Measurements from ENCODE around the gene MECP2.

DNA sequence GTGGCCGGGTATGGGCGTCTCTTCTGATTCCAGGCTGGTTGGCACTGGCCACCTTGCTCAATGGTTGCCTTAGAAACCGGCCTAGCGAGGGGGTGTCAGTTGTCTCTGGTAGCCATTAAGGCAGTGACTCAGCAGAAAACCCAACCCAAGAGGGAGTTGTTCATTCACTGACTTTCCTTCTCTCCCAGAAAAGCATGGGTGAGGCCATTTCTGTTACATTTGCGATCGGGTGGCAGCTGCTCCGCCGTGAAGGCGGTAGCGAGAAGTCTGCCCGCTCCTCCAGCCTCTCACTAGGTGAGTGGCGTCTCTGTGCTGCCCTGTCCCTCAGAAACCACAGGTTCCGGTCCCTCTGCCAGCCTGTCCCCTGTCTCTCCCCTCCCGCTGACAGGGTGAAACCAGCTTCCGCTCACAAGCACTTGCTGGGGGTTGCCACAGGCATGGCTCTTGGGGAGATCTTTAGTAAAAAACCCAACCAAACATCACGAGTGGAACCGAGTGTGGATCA lies 95.2 kb downstream of the MECP2 start:
- TF ChIP-seq, protein P1, sequence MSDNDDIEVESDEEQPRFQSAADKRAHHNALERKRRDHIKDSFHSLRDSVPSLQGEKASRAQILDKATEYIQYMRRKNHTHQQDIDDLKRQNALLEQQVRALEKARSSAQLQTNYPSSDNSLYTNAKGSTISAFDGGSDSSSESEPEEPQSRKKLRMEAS (IDR thresholded peaks at IDR 0.05) = no peak
- TF ChIP-seq, protein P2, sequence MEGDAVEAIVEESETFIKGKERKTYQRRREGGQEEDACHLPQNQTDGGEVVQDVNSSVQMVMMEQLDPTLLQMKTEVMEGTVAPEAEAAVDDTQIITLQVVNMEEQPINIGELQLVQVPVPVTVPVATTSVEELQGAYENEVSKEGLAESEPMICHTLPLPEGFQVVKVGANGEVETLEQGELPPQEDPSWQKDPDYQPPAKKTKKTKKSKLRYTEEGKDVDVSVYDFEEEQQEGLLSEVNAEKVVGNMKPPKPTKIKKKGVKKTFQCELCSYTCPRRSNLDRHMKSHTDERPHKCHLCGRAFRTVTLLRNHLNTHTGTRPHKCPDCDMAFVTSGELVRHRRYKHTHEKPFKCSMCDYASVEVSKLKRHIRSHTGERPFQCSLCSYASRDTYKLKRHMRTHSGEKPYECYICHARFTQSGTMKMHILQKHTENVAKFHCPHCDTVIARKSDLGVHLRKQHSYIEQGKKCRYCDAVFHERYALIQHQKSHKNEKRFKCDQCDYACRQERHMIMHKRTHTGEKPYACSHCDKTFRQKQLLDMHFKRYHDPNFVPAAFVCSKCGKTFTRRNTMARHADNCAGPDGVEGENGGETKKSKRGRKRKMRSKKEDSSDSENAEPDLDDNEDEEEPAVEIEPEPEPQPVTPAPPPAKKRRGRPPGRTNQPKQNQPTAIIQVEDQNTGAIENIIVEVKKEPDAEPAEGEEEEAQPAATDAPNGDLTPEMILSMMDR (IDR thresholded peaks at IDR 0.05) = no peak
- TF ChIP-seq CHD2 (IDR thresholded peaks at IDR 0.05; ENCODE audit: low read length, partially characterized antibody) (no peak), ZFP36 (IDR thresholded peaks at IDR 0.05; ENCODE audit: borderline replicate concordance, partially characterized antibody) (no peak), CBX2 (IDR thresholded peaks at IDR 0.05; ENCODE audit: borderline replicate concordance, low read depth) (no peak), RFX5 (IDR thresholded peaks at IDR 0.05) (no peak), POLR2A (IDR thresholded peaks at IDR 0.05; ENCODE audit: low read length) (no peak)
- TF ChIP-seq, protein P3, sequence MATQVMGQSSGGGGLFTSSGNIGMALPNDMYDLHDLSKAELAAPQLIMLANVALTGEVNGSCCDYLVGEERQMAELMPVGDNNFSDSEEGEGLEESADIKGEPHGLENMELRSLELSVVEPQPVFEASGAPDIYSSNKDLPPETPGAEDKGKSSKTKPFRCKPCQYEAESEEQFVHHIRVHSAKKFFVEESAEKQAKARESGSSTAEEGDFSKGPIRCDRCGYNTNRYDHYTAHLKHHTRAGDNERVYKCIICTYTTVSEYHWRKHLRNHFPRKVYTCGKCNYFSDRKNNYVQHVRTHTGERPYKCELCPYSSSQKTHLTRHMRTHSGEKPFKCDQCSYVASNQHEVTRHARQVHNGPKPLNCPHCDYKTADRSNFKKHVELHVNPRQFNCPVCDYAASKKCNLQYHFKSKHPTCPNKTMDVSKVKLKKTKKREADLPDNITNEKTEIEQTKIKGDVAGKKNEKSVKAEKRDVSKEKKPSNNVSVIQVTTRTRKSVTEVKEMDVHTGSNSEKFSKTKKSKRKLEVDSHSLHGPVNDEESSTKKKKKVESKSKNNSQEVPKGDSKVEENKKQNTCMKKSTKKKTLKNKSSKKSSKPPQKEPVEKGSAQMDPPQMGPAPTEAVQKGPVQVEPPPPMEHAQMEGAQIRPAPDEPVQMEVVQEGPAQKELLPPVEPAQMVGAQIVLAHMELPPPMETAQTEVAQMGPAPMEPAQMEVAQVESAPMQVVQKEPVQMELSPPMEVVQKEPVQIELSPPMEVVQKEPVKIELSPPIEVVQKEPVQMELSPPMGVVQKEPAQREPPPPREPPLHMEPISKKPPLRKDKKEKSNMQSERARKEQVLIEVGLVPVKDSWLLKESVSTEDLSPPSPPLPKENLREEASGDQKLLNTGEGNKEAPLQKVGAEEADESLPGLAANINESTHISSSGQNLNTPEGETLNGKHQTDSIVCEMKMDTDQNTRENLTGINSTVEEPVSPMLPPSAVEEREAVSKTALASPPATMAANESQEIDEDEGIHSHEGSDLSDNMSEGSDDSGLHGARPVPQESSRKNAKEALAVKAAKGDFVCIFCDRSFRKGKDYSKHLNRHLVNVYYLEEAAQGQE (IDR thresholded peaks at IDR 0.05) = no peak
